Mucosa of rectum (tissue), 2 donors: Measurements from ENCODE around the gene LY6G5C.

Source experiments
- H3K27ac ChIP-seq, 2 donors: one replicate each; pipeline ENCODE4 v1.7.0; 2013; ENCODE audit warnings: inconsistent platforms in 2 of 2, low read depth in 2 of 2, low read length in 2 of 2
- H3K27me3 ChIP-seq, 2 donors: one replicate each; pipeline ENCODE4 v1.7.0; 2013; ENCODE audit warnings: low read length in 2 of 2; ENCODE audit not compliant: control insufficient read depth in 2 of 2, insufficient read depth in 2 of 2
- H3K36me3 ChIP-seq, 2 donors: one replicate each; pipeline ENCODE4 v1.7.0; 2013; ENCODE audit warnings: low read length in 2 of 2; ENCODE audit not compliant: control insufficient read depth in 2 of 2, insufficient read depth in 2 of 2
- H3K4me1 ChIP-seq, 2 donors: one replicate each; pipeline ENCODE4 v1.7.0; 2013; ENCODE audit warnings: low read length in 2 of 2, mild to moderate bottlenecking in 1 of 2; ENCODE audit not compliant: control insufficient read depth in 2 of 2, insufficient read depth in 2 of 2
- H3K4me3 ChIP-seq, 2 donors: one replicate each; pipeline ENCODE4 v1.7.0; 2013; ENCODE audit warnings: low read length in 2 of 2
- H3K9ac ChIP-seq, 2 donors: one replicate each; pipeline ENCODE4 v1.7.0; 2013; ENCODE audit warnings: low read length in 2 of 2, low read depth in 1 of 2, mild to moderate bottlenecking in 1 of 2
- H3K9me3 ChIP-seq, 2 donors: one replicate each; pipeline ENCODE4 v1.7.0; 2013; ENCODE audit warnings: low read length in 2 of 2; ENCODE audit not compliant: control insufficient read depth in 2 of 2
- donor health status: healthy.
- donor health status: Normal muscosa, but diverticular disease.

Gene LY6G5C

DNA sequence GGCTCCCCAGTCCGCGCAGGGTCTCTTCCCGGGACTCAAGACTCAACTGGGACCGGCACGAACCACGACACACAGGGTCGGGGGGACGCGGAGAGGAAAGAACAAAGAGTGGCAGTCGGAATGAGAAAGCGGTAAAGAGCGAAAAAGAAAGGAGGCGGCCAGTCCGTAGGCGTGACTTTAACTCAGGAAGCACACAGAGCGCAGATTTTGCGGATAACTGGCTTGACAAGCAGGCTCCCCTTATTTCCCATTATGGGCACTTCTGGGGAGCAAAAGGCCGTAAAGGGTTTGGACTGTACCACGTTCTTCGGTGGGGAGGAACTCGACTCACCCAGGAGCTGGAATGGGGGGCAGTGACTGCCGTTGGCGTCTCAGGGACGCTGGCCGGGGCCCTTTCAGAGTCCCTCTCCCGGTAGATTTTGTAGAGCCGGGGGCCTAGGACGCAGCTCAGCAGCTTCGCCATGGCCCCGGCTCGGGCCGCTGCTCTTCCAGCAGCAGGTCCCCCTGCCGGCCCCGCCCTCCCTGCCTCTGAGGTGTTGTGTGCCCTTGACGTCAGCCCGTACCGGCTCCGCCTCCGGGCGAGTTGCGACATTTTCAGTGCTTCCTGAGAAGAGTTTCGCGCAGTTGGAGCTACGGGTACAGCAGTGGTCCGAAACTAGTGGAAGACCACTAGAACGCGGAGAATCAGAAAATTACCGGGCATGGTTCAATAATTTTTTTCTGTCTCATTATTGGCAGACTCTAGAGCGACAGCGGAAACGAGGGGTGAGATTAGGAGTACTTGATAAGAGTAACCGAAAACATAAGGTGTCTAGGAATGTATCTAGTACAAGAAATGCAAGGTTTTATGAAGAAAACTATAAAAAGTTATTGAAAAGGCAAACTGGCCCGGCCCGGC lies 22.2 kb upstream of the LY6G5C start, which contains the start of gene ABHD16A:
ABHD16A (minus strand) TSS at position 506 of the 898 bp plus-strand sequence; CDS start at position 463, 43 bp downstream.
- no peaks in the 10 kb centered on the region for H3K9me3 ChIP-seq
- no peaks in the 10 kb centered on the region for H3K27me3 ChIP-seq
- peaks cover 17 to 24% of the 10 kb centered on the region in 2 donors for H3K4me1 ChIP-seq
- H3K36me3 ChIP-seq, result peaks cover 7 to 15% of the 10 kb centered on the region in 2 donors
- peak within 1 kb of the TSS; percentile 99 for H3K27ac ChIP-seq
- peak within 1 kb of the TSS; percentile 91 to 96 for H3K4me3 ChIP-seq
- H3K9ac ChIP-seq, result peak within 1 kb of the TSS; percentile 100

DNA sequence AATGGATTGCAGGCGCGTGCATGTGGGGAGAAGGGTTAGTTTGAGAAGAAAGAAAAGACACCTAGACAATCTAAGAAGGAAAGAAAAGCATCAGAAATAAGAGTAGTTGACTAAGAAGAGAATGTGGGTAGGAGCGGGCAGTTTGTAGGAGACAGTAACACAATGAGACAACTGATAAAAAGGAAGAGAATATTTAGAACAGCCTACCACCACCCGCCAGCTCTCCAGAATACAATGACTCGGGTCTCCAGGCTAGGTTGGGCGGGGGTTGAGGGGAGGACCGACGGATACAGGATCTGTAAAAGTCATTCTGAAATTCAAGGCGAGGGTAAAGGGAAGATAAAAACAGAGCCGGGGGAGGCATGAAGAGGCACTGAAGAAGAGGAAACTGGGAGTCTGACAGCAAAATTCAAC lies 21.5 kb upstream of the LY6G5C start:
- H3K9me3 ChIP-seq, result no peaks in the 10 kb centered on the region

DNA sequence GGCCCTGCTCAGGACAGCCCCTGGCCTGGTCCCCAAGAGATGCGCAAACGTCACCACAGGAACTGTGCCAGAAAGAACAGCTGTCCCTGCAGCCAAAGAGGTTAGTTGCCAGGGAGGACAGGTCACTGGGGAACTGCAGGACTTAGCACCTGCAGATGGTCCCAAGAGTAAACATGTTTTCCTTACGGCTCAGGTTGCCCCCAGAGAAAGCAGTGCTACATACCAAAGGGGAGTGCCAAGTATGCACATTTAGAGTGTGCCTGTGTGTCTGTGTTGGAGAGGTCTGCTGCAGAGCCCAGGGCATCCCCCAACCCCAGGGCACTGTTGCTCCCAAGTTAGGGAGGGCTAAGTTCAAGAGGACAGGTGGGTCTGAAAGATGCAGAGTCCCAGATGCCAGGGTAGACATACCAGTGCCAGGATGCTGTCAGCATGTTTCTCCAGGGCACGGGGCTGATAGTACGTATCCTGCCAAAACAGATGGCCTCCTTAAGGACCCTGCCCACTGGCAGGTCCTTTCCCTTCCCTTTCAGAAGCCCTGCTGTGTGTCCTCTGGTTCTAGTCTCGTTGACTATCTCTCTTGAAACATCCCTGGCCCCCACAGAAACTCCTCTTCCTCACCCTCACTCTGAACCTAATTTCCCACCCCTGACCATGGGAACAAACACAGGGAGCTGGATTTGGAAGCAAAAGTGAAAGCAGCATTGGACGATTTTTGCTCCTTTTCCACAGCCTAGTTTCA lies 21.0 kb upstream of the LY6G5C start:
- H3K4me1 ChIP-seq, result peaks cover 17 to 24% of the 10 kb centered on the region in 2 donors
- H3K36me3 ChIP-seq, result peaks cover 16 to 19% of the 10 kb centered on the region in 2 donors
- H3K9ac ChIP-seq, result peak overlapping the region; percentile 100
- H3K27me3 ChIP-seq, result no peaks in the 10 kb centered on the region
- peak overlapping the region; percentile 91 to 96 for H3K4me3 ChIP-seq
- peak overlapping the region; percentile 99 for H3K27ac ChIP-seq
- H3K9me3 ChIP-seq, result no peaks in the 10 kb centered on the region

More for the DNA sequence above, 21.5 kb upstream of the LY6G5C start:
- H3K36me3 ChIP-seq, result peaks cover 11 to 19% of the 10 kb centered on the region in 2 donors
- H3K27ac ChIP-seq, result peak overlapping the region; percentile 99
- H3K9ac ChIP-seq, result peak overlapping the region; percentile 100
- H3K4me1 ChIP-seq, result peaks cover 17 to 24% of the 10 kb centered on the region in 2 donors
- no peaks in the 10 kb centered on the region for H3K27me3 ChIP-seq
- peak overlapping the region; percentile 91 to 96 for H3K4me3 ChIP-seq

DNA sequence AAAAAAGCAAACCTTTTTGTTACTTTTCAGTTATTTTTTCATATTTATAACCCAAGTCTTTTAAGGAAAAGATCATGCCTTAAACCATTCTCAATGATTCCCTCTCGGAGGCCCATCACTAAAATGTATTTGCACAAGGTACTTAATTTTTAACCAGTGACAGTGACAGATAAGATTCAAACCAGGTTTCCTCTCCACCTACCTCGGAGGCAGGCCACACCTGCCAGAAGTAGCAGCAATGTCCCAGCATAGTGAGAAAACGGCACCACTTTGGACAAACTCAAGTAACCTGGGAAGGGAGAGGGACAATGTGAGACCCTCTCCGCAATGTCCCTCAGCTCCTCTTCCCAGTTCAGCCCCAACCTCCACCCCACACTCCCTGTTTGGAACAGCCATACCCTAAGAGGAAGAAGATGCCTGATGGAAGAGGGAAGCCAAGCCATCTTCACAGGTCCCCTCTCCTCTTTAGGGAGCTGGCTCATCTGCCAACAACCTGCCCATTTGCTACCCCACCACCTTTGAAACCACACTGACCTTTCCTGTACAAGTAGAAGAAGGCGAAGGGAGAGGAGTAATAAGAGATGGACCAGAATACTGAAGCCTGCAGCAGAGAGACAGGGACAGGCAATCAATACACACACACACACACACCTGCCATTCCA lies 20.0 kb upstream of the LY6G5C start:
- no peak overlapping the region for H3K27ac ChIP-seq
- no peaks in the 10 kb centered on the region for H3K9me3 ChIP-seq
- H3K4me3 ChIP-seq, result peak overlapping the region in 1 of 2 donors; percentile 20
- peaks cover 17 to 24% of the 10 kb centered on the region in 2 donors for H3K4me1 ChIP-seq
- peaks cover 16 to 23% of the 10 kb centered on the region in 2 donors for H3K36me3 ChIP-seq
- H3K27me3 ChIP-seq, result no peaks in the 10 kb centered on the region
- H3K9ac ChIP-seq, result peak overlapping the region in 1 of 2 donors; percentile 100

DNA sequence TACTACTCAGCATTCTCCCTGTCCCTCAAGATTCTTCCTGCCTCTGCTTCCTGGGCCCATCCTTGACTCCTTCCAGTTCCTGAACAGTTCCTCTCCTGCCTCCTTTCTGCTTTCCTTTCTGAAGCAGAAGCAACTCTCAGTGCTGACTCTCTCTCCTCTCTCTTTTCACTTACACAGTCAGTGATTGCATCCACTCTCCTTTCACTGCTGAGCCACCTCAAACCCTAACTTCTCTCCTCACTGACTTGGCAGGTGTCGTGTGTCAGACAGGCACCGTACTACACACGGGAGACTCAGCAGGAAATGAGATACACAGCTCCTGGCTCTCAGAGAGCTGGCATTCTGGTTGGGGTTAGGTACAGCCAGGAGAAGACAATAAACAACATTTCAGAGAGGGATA lies 16.7 kb upstream of the LY6G5C start:
- peaks cover 37 to 48% of the 10 kb centered on the region in 2 donors for H3K36me3 ChIP-seq
- peaks cover 17 to 19% of the 10 kb centered on the region in 2 donors for H3K4me1 ChIP-seq
- no peaks in the 10 kb centered on the region for H3K27me3 ChIP-seq
- no peak overlapping the region for H3K27ac ChIP-seq
- H3K9me3 ChIP-seq, result no peaks in the 10 kb centered on the region
- no peak overlapping the region for H3K9ac ChIP-seq
- H3K4me3 ChIP-seq, result no peak overlapping the region

DNA sequence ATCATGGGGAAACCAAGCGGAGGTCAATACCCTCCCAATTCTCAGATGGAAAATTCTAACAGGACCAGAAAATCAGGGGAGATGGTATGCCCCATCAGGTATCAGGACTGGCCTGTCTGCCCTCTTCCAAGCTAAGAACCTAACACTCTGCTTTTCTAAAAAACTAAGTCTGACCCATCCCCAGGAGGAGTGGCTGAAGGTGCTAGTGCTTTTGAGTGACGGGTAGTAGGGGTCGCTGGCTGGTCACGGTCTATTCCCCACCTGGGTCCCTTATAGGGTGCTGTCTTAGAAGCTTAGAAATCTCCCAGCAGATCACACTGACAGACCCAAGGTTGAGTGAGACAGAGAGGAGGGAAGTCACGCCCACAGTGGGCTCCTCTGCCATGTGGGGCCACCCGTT lies 12.7 kb upstream of the LY6G5C start:
- Histone ChIP-seq H3K9ac (no peak overlapping the region), H3K4me1 (peaks cover 8 to 19% of the 10 kb centered on the region in 2 donors), H3K9me3 (no peaks in the 10 kb centered on the region), H3K27me3 (no peaks in the 10 kb centered on the region), H3K36me3 (peaks cover 61 to 68% of the 10 kb centered on the region in 2 donors), H3K4me3 (no peak overlapping the region), H3K27ac (no peak overlapping the region)

DNA sequence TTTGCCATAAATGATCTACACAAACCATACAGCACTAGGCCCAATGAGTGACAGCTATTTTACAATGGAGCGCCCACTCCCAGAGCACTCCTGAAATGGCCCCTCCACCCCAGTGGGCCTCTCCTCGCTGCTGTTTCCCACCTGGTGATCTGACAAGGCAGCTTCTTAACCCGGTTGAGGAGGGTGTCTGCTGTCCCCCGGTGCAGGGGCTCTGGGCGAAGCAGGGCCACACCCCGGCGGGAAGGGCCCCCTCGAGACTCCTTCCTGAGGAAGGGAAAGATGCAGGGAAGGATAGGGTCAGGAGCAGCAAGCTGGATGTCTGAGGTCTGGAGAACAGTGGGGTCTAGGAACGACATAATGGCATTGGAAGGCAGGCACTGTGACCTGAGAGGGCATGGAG lies 12.0 kb upstream of the LY6G5C start:
- H3K36me3 ChIP-seq, result peaks cover 68 to 74% of the 10 kb centered on the region in 2 donors

DNA sequence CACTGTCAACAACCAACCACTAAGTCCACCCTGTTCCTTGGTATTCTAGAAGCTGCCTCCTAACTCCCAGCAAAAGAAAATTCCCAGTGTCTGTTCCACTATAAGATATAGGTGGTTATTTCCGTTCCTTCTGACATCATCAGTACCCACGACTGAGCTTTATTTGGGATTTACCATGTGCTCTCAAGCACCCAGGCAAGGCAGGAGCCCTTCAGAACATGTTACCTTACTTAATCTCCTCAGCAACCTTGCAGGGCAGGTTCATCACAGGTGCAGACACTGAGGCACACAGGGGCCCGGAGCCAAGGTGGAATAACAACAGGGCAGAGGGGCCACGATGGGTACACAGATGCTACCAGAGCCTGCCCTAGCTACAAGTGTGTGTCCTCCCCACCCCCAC lies 11.5 kb upstream of the LY6G5C start:
- H3K4me1 ChIP-seq, result peaks cover 8 to 19% of the 10 kb centered on the region in 2 donors
- H3K27ac ChIP-seq, result no peak overlapping the region
- no peak overlapping the region for H3K9ac ChIP-seq
- no peaks in the 10 kb centered on the region for H3K9me3 ChIP-seq
- no peaks in the 10 kb centered on the region for H3K27me3 ChIP-seq
- no peak overlapping the region for H3K4me3 ChIP-seq
- H3K36me3 ChIP-seq, result peaks cover 69 to 75% of the 10 kb centered on the region in 2 donors

More for the DNA sequence above, 12.0 kb upstream of the LY6G5C start:
- Histone ChIP-seq H3K4me3 (no peak overlapping the region), H3K4me1 (peaks cover 8 to 19% of the 10 kb centered on the region in 2 donors), H3K27me3 (no peaks in the 10 kb centered on the region), H3K9ac (no peak overlapping the region), H3K9me3 (no peaks in the 10 kb centered on the region), H3K27ac (no peak overlapping the region)

DNA sequence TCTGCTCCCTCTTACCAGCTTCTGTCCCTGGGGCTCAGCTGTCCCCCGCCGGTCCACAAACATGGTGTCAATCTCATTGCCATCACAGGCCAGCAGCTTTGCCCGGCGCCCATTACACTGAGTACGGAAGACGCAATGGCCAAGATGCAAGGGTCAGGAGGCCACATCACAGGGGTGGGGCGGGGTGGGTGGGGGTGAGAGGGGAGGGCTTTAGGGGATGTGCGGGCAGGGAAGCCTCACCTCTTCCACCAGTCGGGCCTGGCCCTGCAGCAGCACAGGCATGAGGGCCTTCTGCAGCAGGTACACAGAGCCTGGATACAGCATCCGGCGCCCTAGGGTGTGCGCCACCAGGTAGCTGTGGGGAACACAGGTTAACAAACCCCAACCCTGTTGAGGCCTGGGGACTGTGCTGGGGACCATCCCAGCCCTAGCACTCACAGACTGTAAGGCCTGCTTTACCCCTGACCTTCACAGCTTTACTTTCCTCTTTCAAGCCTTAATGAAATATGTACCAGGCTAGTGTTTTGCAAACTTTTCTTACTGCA lies 10.8 kb upstream of the LY6G5C start:
- Histone ChIP-seq H3K4me1 (peaks cover 8 to 19% of the 10 kb centered on the region in 2 donors), H3K4me3 (no peak overlapping the region), H3K27me3 (no peaks in the 10 kb centered on the region), H3K9ac (no peak overlapping the region), H3K27ac (no peak overlapping the region), H3K36me3 (peaks cover 69 to 80% of the 10 kb centered on the region in 2 donors), H3K9me3 (no peaks in the 10 kb centered on the region)
